Effector memory CD8-positive, alpha-beta T cell (primary cell): Measurements from ENCODE around the gene CHN2.
A peak's percentile ranks its signal among the peaks of the same experiment; 100 is the strongest.
"Not testable (repeated sequence)": the region's sequence is repeated elsewhere in the genome, so short reads cannot be mapped to it uniquely, and the experiment has no call there.

Experiments
- ATAC-seq: fragments of 150-1000 bp; cut with Tn5 transposase; replicated peaks from 2 replicates; pipeline ENCODE4 v1.10.0; 2021; ENCODE audit warnings: mild to moderate bottlenecking, moderate library complexity
- DNase-seq, 3 experiments: peaks; one replicate each; pipeline ENCODE4 v3.0.0; 2021
- H3K27ac Mint-ChIP-seq, 2 donors: one replicate each; pipeline ENCODE4 v1.8.0; 2022; ENCODE audit warnings: mild to moderate bottlenecking in 2 of 2, mixed read lengths in 2 of 2, moderate library complexity in 2 of 2
- H3K27me3 Mint-ChIP-seq, 2 donors: one replicate each; pipeline ENCODE4 v1.8.0; 2022; ENCODE audit warnings: mixed read lengths in 2 of 2
- H3K36me3 Mint-ChIP-seq: one replicate; pipeline ENCODE4 v1.8.0; 2022; ENCODE audit warnings: mild to moderate bottlenecking, moderate library complexity, mixed read lengths; ENCODE audit not compliant: insufficient read depth
- H3K4me1 Mint-ChIP-seq, 2 donors: one replicate each; pipeline ENCODE4 v1.8.0; 2022; ENCODE audit warnings: low read depth in 2 of 2, mixed read lengths in 2 of 2
- H3K4me3 Mint-ChIP-seq, 2 donors: one replicate each; pipeline ENCODE4 v1.8.0; 2022; ENCODE audit warnings: mild to moderate bottlenecking in 2 of 2, mixed read lengths in 2 of 2, moderate library complexity in 2 of 2
- H3K9me3 Mint-ChIP-seq, 2 donors: one replicate each; pipeline ENCODE4 v1.8.0; 2022; ENCODE audit warnings: mixed read lengths in 2 of 2

The CHN2 gene

DNA sequence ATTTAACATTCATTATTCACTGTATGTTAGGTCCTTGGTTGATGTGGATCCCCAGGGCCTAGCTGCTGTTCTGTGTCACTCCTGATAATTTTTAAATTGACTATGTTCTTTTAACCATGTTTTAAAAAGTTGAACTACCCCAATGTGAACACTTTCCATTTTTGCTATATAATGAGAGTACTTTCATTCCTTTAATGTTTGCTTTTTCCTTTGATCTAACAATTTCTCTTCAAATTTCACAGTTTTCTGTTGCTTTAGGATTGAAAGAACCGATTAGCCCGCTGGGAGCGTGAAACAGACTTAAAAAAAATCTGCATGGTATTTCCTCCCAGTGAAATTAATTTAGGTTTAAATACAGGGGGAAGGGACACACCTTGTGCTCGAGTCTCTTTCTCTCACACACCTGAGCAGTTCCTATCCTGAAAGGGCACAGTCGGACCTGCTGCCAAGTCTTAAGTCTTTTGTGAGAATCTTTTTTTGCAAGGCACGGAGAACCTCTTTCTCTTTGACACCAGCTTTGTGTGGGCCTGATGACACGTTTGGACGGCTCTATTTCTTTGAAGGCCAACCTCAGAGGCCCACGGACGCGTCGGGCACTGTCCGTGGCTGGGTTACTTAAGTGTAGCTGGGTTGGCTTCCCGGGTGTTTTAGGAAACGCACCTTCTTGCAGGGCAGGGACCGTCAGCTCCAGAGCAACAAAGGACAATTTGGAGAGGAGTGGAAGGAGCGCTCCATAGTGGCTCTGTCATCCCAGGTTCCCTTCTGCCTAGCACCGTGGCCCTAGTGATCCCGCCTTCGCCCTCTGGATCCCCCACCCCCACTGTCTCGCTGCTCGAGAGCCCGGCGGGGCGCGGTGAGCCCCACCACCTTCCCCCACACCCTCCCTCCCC lies 1.0 kb upstream of the CHN2 start:
- ATAC-seq (no peak), DNase-seq (no peak)
- peaks cover 15% of the 10 kb centered on the region for H3K36me3 Mint-ChIP-seq
- no peaks in the 10 kb centered on the region for H3K9me3 Mint-ChIP-seq
- H3K4me1 Mint-ChIP-seq: peaks cover 29 to 40% of the 10 kb centered on the region in 2 donors
- H3K27me3 Mint-ChIP-seq: peaks cover 0 to 5% of the 10 kb centered on the region in 2 donors
- peak overlapping the region; percentile 83 to 94 for H3K4me3 Mint-ChIP-seq
- peak overlapping the region; percentile 86 to 95 for H3K27ac Mint-ChIP-seq

DNA sequence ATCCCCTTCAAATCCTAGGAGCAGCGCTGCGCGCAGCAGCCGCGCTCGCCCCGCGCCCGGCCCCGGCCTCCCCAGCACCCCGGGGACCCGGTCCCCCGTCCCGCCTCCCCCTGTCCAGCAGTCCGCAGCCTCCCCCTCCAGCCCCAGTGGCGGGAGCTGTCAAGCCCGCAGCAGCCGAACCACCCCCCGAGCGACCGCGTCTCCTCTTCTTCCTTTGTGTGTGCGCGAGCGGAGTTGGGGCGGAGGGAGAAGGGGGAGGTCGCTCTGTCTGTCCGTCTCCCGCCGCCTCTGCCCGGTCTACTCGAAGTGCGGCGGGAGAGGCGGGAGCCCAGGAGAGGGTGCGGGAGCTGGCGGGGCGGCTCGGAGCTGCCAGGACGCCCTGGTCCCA lies 375 bp upstream of the CHN2 start:
- Mint-ChIP-seq H3K36me3 (peaks cover 15% of the 10 kb centered on the region), H3K4me3 (peak overlapping the region; percentile 83 to 94), H3K27me3 (peaks cover 0 to 5% of the 10 kb centered on the region in 2 donors), H3K9me3 (no peaks in the 10 kb centered on the region), H3K27ac (peak overlapping the region; percentile 86 to 95), H3K4me1 (peaks cover 29 to 40% of the 10 kb centered on the region in 2 donors)
- ATAC-seq (no peak), DNase-seq (no peak)

DNA sequence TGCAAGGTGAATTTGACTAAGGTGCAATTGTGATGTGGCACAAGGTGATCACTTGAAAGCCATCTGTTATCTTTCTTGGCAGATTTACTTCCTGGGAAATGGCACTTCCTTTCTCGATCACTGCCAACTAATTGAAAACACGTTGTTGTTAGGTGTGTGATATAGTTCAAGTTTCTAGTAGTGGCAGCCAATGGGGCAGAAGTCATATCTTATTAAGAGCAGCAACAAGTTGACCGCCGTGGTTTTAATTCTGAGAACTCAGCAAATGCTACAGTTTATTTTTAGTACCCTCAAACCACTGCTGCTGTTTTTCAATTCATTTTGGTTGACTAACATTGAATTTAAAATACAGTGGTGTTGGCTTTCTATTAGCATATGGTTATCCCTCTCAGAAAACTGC lies 1.6 kb downstream of the CHN2 start:
- Mint-ChIP-seq H3K4me3 (peak overlapping the region; percentile 83 to 94), H3K4me1 (peaks cover 29 to 47% of the 10 kb centered on the region in 2 donors), H3K9me3 (no peaks in the 10 kb centered on the region), H3K36me3 (peaks cover 18% of the 10 kb centered on the region), H3K27ac (peak overlapping the region; percentile 86 to 95), H3K27me3 (no peaks in the 10 kb centered on the region)
- ATAC-seq (peak; percentile 52), DNase-seq (peak in 2 of 3 experiments; percentile 12 to 29)

DNA sequence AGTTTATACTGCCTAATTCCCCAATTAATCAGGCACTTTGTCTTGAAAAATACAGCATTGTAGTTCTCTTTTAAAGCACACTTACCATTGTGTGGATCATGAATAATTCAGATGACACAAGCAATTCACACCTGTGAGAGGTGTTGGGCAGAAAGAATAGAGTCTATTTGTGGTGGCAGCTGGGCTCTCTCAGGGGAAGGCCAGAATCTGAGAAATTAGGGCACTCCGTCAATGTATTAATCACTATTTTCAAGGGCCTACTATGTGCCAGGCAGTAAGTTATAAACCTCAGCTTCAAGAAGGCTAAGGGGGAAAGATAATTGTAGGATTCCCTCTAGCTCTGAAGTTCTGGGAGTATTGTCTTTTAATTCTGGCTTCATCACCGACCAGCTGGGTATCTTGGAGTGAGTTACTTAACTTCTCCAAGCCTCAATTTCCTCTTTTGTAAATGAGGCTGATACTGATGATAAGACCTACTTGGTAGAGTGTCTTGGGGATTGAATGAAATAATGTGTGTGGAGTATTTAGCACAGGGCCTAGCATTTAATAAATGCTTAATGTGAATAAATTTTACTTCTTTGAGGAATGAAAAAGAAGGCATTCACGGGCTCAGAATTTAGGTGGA lies 2.5 kb downstream of the CHN2 start:
- no peaks in the 10 kb centered on the region for H3K9me3 Mint-ChIP-seq
- H3K4me1 Mint-ChIP-seq: peaks cover 29 to 54% of the 10 kb centered on the region in 2 donors
- H3K27ac Mint-ChIP-seq: peak overlapping the region; percentile 86 to 95
- peak overlapping the region; percentile 83 to 94 for H3K4me3 Mint-ChIP-seq
- peaks cover 18% of the 10 kb centered on the region for H3K36me3 Mint-ChIP-seq
- ATAC-seq: peak; percentile 57
- peak; percentile 5 to 27 (median 23) for DNase-seq
- H3K27me3 Mint-ChIP-seq: no peaks in the 10 kb centered on the region

DNA sequence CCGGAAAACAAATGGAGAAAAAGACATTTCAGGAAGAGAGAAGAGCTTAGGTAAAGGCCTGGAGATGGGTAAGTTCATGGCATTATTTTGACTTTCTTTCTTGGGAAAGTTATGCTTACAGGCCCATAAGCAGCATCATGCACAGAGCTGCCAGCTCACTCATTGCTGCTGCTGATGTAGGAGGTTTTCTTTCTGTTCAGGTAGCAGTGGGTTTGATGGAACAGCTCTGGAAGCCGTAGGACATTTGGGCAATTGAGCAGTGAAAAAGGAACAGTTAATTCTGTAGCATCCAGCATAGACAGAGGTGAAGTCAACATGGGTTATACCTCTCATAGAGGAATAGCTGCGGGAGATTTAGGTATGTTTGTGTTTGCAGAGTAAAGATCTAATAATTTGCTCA lies 3.3 kb downstream of the CHN2 start:
- Mint-ChIP-seq H3K4me3 (no peak overlapping the region), H3K36me3 (peaks cover 18% of the 10 kb centered on the region), H3K27ac (peak overlapping the region in 1 of 2 donors; percentile 41), H3K4me1 (peaks cover 29 to 56% of the 10 kb centered on the region in 2 donors), H3K27me3 (no peaks in the 10 kb centered on the region), H3K9me3 (no peaks in the 10 kb centered on the region)
- DNase-seq (no peak), ATAC-seq (no peak)

DNA sequence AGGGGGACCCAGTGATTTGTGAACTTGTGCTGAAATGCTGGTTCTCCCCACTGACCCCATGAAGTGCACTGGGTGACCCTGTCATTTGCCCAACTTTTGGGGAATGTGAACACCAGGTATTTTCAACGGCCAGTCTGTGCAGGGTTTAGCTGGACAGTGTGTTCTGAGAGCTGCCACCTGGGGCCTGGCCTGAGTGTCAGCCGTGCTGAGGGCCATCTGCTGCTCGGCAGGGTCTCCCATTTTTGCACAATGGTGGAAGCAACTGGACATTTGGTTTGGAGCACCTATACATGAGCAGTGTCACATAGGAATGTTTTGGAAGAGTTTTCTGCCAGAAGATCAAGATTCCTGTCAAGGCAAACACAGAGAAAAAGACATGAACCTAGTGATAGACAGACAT lies 5.2 kb downstream of the CHN2 start:
- Mint-ChIP-seq H3K4me3 (no peak overlapping the region), H3K36me3 (peaks cover 11% of the 10 kb centered on the region), H3K9me3 (no peaks in the 10 kb centered on the region), H3K27me3 (no peaks in the 10 kb centered on the region), H3K27ac (no peak overlapping the region), H3K4me1 (peaks cover 23 to 56% of the 10 kb centered on the region in 2 donors)
- DNase-seq: no peak
- ATAC-seq: no peak

DNA sequence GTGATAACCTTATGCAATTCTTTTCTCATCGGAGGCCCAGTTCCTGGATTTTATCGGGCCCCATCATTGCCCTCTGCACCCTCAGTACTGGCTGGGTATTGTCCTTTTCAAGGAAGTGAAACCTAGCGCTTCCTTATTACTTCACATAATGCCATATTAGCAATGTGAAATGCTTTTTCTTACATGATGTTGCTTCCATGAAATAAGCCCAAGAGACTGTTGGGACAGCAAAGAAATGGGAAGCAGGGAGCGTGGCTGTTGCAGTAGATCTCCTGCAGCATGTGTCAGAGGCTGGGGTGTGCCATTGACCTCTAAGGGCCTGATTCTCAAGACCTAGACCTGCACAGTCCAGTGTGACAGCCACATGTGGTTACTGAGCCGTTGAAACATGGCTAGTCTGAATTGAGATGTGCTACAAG lies 8.1 kb downstream of the CHN2 start:
- no peaks in the 10 kb centered on the region for H3K9me3 Mint-ChIP-seq
- peaks cover 3% of the 10 kb centered on the region for H3K36me3 Mint-ChIP-seq
- H3K4me1 Mint-ChIP-seq: peaks cover 16 to 48% of the 10 kb centered on the region in 2 donors
- H3K27me3 Mint-ChIP-seq: no peaks in the 10 kb centered on the region
- H3K4me3 Mint-ChIP-seq: no peak overlapping the region
- H3K27ac Mint-ChIP-seq: no peak overlapping the region
- DNase-seq (no peak), ATAC-seq (no peak)

DNA sequence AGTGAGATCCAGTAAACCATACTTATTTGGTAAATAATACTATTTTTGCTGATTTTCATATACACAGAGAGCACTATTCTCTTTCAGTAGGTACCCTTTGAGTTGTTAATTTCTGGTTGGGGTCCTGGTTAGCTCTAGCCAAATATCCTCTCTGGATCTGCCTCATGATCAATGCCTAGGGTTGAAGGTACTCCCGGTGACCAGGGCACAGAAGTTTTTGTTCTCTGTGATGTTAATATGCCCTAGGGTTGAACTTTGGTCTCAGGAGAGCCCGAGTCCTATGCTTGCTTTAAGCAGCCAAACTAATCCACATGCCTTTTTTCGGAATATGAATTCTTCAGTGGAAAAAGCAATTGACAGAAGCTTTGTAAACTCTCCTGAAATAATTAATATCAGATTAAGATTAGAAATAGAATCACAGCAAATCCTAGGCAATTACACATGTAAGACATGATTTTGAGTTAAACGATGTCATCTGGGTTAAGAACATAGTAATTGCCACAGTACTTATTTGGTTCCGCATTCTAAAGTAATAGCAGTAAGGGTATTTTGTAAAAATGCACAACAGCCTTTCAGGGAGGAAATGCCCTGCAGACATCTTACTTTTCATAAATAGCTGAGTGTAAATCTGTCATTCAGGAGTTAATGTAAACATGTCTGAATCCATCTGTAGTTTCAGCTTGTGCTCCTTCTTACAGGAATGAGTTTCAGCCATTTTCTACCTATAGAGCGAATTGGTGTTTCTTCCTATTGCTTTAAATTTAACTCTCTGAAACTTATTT lies 10.1 kb downstream of the CHN2 start:
- H3K27me3 Mint-ChIP-seq: no peaks in the 10 kb centered on the region
- no peak overlapping the region for H3K4me3 Mint-ChIP-seq
- ATAC-seq (no peak), DNase-seq (no peak)
- peaks cover 3% of the 10 kb centered on the region for H3K36me3 Mint-ChIP-seq
- H3K4me1 Mint-ChIP-seq: peaks cover 22 to 52% of the 10 kb centered on the region in 2 donors
- H3K27ac Mint-ChIP-seq: no peak overlapping the region
- no peaks in the 10 kb centered on the region for H3K9me3 Mint-ChIP-seq

DNA sequence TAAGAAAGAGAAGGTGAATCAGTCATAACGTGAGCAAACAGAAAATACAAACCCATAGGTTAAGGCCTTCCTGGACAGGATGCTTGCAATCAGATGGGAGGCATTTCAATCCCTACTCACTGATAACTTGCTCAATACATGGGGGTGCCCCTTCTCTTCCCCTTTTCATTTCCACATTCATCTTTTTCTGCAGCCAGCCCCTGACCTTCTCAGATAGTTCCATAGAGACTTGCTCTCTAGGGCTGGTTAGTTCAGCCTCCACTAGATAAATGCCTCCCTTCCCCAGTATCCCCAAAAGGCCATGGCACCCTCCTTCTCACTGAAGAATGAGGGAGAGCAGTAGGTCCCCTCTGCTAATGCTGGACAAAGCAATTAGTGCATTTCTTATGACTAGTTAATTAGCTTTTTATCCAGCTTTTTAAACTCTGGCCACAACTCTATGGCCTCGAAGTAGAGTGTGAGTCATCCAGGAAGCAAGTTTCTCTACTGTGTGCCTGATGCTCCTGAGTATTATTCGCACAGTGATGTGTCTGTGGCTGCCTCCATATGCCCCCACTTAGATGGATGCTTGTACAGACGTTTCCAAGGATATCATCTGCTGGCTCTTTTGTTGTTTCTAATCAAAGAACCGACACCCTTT lies 12.7 kb downstream of the CHN2 start:
- no peak for DNase-seq
- Mint-ChIP-seq H3K4me3 (peak overlapping the region in 1 of 2 donors; percentile 13), H3K27ac (peak overlapping the region in 1 of 2 donors; percentile 17), H3K9me3 (no peaks in the 10 kb centered on the region), H3K4me1 (peaks cover 28 to 39% of the 10 kb centered on the region in 2 donors), H3K36me3 (no peaks in the 10 kb centered on the region), H3K27me3 (no peaks in the 10 kb centered on the region)
- ATAC-seq: peak; percentile 77

DNA sequence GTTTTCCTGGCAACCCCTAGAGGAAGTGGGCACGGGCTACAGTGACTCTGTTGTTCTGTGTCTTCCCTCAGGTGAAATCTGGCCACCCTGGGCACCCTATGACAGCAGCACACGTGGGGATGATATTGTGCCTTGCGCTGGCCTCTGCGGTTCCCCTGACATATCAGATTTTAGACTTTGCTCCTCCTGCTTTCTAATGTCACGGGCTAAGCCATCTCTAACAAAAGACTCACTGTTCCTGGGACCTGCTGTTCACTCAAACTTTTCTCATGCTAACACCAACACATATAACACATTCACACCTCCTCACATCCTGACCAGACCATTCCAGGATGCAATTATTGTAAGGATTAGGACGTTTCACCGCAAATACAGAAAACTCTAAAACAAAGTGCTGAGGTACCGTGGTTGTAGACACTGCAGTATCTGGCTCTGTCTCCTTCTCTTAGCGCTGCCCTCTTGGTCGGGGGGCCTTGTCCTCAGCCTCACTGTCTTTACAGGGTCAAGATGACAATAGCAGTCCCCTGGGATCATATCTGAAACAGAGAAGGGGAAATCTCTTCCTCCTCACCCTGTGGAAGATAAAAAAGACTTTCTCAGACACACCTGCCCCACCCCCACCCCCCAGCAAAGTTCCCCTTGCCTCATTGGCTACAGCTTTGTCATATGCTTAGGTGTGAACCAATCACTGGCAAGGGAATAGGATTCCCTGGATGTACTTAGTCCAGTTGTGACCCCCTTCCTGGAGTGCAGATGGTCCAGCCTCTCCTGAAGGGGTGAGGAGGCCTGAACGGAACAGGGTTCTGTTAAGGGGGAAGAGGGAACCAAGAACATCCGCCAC lies 14.1 kb downstream of the CHN2 start:
- Mint-ChIP-seq H3K27me3 (no peaks in the 10 kb centered on the region), H3K9me3 (no peaks in the 10 kb centered on the region), H3K36me3 (no peaks in the 10 kb centered on the region), H3K27ac (peak overlapping the region; percentile 17 to 55), H3K4me1 (peaks cover 28 to 45% of the 10 kb centered on the region in 2 donors), H3K4me3 (peak overlapping the region; percentile 13 to 17)
- no peak for DNase-seq
- ATAC-seq: peak; percentile 49

DNA sequence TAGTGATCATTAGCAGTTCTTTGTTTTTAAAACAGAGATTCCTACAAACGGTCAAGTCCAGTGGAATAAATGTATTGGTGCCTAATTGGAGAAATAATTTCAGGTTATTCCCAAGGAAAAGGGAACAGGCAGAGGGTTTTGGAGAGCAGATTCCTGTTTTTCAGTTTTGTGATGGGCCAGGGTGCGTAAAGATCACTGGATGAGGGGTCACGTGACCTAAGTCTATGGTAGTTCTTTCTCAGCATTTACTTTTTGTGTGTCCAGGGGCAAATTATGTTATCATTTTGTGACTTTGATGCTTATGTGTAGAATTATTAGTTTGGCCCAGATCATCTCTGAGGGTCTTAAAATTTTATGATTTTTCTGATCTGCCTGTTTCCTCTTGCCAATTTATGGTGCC lies 15.2 kb downstream of the CHN2 start:
- Mint-ChIP-seq H3K27ac (peak overlapping the region in 1 of 2 donors; percentile 45), H3K36me3 (peaks cover 4% of the 10 kb centered on the region), H3K4me1 (peaks cover 28 to 54% of the 10 kb centered on the region in 2 donors), H3K27me3 (no peaks in the 10 kb centered on the region), H3K9me3 (no peaks in the 10 kb centered on the region), H3K4me3 (no peak overlapping the region)
- no peak for ATAC-seq
- DNase-seq: no peak

DNA sequence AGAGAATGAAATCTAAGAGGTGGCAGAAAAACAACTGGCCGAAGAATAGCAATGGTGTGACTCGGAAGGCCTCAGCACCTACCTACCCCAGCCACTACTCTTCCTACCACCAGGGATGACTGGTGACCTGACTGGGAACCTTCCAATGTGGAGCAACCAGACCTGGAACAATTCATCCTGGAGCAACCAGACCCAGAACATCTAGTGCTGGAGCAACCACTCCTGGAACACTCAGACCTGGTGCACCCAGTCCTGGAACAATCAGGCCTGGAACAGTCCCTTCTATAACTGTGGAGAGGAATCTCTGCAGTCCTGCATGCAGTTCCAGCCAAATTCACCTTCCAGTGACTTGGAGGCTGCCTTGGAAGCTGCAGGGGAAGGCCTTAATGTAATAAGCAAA lies 18.2 kb downstream of the CHN2 start:
- H3K4me3 Mint-ChIP-seq, H3K36me3 Mint-ChIP-seq, H3K27ac Mint-ChIP-seq, DNase-seq, H3K9me3 Mint-ChIP-seq, H3K27me3 Mint-ChIP-seq, ATAC-seq: not testable (repeated sequence)
- H3K4me1 Mint-ChIP-seq: peaks cover 20 to 40% of the 10 kb centered on the region in 2 donors
